ENCODE results near the gene PAN3. TPM values are rescaled to one million over a fixed set of nuclear protein-coding genes. Genes with fewer than 3 reads are reported as not detected.

PAN3 gene
- total and polyA plus RNA-seq, 2 experiments from 2014 or later: 27.4 to 58.2 TPM

- no peaks in the 10 kb centered on the region for H3K4me1 ChIP-seq (ENCODE audit: insufficient read depth)
- H3K36me3 Mint-ChIP-seq (ENCODE audit: low read depth): peaks cover 20% of the 10 kb centered on the region
- H3K79me2 ChIP-seq (replicated peaks; ENCODE audit: insufficient read depth): no peaks in the 10 kb centered on the region
- H3K4me1 Mint-ChIP-seq: no peaks in the 10 kb centered on the region; the same call in 2 of the 3 replicates
- peaks cover 6% of the 10 kb centered on the region for H3K27me3 Mint-ChIP-seq (ENCODE audit: insufficient read depth, low read depth, poor library complexity)
- no peaks in the 10 kb centered on the region for H3K27me3 ChIP-seq (ENCODE audit: insufficient read depth)
- no peaks in the 10 kb centered on the region for H4K20me1 ChIP-seq (replicated peaks; ENCODE audit: insufficient read depth)
- no peaks in the 10 kb centered on the region for H3F3A ChIP-seq (replicated peaks; ENCODE audit: low read depth)
- H3K4me3 Mint-ChIP-seq: no peak overlapping the region
- ATAC-seq (no peak), DNase-seq (ENCODE audit: low spot score) (no peak)
- no peak overlapping the region for H3K4me2 ChIP-seq
- H3K27ac Mint-ChIP-seq: peak overlapping the region; percentile 69; the same call in 1 of the 2 replicates
- peaks cover 17% of the 10 kb centered on the region for H3K36me3 ChIP-seq (ENCODE audit: insufficient read depth)
- TF ChIP-seq POLR2AphosphoS5 (IDR thresholded peaks at IDR 0.05; ENCODE audit: low read depth) (no peak), JUNB (IDR thresholded peaks at IDR 0.05; ENCODE audit: unreplicated experiment) (no peak), ZNF114 (CRISPR knock-in tag; IDR thresholded peaks at IDR 0.05) (no peak), ETS1 (IDR thresholded peaks at IDR 0.05) (no peak), STAT1 (IDR thresholded peaks at IDR 0.05; ENCODE audit: unreplicated experiment) (no peak), ZNF331 (CRISPR knock-in tag; IDR thresholded peaks at IDR 0.05; ENCODE audit: low read depth) (no peak), EZH2phosphoT487 (IDR thresholded peaks at IDR 0.05; ENCODE audit: unreplicated experiment) (no peak), NANOG (IDR thresholded peaks at IDR 0.05; ENCODE audit: borderline replicate concordance) (no peak), CREB1 (CRISPR knock-in tag; IDR thresholded peaks at IDR 0.05; ENCODE audit: low read depth) (no peak), CTCF (conservative IDR thresholded peaks at IDR 0.05; ENCODE audit: low read depth in 2 of 2) (no peak), ZNF462 (CRISPR knock-in tag; IDR thresholded peaks at IDR 0.05) (no peak), REST (IDR thresholded peaks at IDR 0.05; ENCODE audit: unreplicated experiment) (no peak)
- no peak overlapping the region for H3K4me3 ChIP-seq
- no peak overlapping the region for H2AFZ ChIP-seq
- no peaks in the 10 kb centered on the region for H3K9me2 ChIP-seq (ENCODE audit: insufficient read depth)
- no peak overlapping the region for H3K27ac ChIP-seq (ENCODE audit: low read depth)
- H3K9me3 Mint-ChIP-seq: no peaks in the 10 kb centered on the region
Observed at GRCh38 chr13:28318496-28318895, 180.2 kb downstream of the PAN3 start.

Data from GM23338 (cell line).